Activated T-cell treated with anti-CD3 and anti-CD28 coated beads for 48 hours (primary cell): ENCODE measurements around the gene DNAJB2.
A peak's percentile ranks its signal among the peaks of the same experiment; 100 is the strongest.

ENCODE experiments used
- DNase-seq: peaks from one replicate; pipeline ENCODE4 v3.0.0-alpha.2; 2020; ENCODE audit warnings: low read depth

DNAJB2 gene

GRCh38 chr2:219279151-219279915 is at the start of gene DNAJB2:
DNAJB2 (plus strand) TSS chr2:219279366; CDS start chr2:219279834, 468 bp downstream.
- DNase-seq: peak; percentile 99

GRCh38 chr2:219230059-219230540 is 49.1 kb upstream of the DNAJB2 start:
- DNase-seq: peak; percentile 64

- DNase-seq: no peak
These were observed 44.8 kb upstream of the DNAJB2 start for GRCh38 chr2:219234331-219234730.

DNA sequence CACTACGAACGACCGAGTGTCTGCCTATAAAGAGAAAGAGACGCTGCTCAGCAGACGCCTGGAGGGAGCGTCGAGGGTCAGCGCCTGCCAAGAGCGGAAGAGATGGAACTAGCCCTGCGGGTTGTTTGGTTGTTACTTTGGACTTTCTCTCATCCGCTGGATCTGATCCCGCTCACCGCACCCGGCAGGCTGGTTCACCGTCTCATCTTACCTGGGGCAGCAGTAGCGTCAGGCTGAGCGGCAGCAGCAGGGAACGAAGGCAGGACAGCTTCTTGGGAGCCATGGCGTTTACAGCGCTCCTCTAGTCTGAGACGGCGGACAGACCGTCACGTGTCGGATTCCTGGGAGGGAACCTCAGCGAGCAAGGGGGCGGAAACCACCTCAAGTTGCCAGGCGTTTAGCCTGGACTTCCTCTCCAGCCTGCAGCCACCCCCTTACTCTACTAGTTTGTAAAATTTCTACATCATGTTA is 35.8 kb upstream of the DNAJB2 start:
- no peak for DNase-seq

DNA sequence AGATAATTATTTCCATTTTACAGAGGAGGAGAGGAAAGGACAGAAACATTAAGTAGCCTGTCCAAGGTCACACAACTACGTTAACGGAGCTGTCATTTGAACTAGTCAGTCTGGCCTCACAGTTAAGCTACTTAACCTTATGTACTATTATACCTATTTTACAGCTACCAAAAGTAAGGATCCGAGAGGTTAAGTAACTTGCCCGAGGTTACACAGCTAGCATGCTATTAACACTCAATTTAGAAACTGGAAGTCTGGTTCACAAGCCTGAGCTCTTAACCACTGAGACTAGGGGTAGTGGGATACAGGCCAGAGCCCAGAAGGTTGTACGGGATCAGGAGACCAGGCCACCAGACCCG is 34.4 kb upstream of the DNAJB2 start:
- no peak for DNase-seq

DNA sequence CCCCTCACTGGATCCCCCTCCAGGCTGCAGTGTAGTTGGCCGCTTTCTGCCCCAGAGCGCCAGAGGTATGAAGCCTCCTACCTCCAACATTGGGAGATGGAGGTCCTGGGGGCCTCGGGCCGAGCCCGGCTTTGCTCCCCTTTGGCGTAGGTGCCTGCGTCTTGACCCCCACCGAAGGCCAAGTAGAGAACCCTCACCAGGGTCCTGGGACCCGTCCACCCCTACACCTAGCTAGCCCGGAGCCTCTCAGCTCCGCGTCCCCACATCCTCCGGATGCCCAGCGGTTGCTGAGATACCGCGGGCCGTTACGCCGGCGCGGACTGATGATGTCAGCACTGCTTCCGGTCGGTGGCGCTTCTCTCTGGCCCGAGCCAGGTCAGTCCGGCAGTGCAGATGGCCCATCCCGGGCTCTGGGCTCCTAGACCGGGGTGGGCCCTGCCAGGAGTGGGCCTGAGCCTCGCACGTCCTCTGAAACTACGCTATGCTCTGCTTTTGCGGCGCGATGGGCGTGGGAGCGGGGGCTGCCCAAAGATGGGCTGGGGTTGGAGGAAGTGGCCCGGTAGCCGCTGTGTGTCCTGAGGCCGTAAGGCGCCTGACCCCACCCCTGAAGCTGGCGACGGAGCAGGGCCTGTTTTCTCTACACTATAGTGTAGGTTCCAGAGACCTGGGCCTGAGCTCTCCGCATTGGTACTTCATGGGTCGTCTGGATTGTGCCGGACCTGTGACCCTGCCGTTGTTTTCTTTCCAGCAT is 33.8 kb upstream of the DNAJB2 start, which contains the start of the genes GLB1L and STK16:
GLB1L (minus strand) TSS at position 297 of the 751 bp plus-strand sequence. CDS start 1,871 bp downstream, outside the sequence.
STK16 (plus strand) TSS at position 332 of the 751 bp plus-strand sequence. CDS start 521 bp downstream, outside the sequence.
- peak; percentile 86 for DNase-seq

DNA sequence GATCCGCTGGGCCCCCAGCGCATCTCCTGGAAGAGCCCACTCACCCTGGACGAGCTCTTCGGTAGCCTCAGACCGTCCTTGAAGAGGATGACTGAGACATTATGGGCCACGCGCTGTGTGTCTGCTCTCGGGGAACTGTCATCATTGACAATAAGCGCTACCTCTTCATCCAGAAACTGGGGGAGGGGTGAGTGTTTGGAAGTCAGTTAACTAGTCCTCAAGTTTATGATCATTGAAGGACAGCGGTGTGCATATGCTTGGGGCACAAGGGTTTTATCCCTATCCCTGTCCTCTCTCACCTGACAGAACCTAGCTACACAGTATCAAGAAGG is 33.3 kb upstream of the DNAJB2 start:
- no peak for DNase-seq

DNA sequence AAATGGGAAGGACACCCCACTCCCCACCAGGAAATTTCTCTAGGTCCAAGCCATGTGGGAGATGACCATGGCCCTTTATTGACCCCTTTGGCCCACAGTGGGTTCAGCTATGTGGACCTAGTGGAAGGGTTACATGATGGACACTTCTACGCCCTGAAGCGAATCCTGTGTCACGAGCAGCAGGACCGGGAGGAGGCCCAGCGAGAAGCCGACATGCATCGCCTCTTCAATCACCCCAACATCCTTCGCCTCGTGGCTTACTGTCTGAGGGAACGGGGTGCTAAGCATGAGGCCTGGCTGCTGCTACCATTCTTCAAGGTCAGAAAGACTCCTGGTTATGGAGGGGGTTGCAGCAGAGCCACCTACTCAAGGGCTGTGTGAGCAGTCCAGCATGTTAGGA is 32.6 kb upstream of the DNAJB2 start:
- no peak for DNase-seq

DNA sequence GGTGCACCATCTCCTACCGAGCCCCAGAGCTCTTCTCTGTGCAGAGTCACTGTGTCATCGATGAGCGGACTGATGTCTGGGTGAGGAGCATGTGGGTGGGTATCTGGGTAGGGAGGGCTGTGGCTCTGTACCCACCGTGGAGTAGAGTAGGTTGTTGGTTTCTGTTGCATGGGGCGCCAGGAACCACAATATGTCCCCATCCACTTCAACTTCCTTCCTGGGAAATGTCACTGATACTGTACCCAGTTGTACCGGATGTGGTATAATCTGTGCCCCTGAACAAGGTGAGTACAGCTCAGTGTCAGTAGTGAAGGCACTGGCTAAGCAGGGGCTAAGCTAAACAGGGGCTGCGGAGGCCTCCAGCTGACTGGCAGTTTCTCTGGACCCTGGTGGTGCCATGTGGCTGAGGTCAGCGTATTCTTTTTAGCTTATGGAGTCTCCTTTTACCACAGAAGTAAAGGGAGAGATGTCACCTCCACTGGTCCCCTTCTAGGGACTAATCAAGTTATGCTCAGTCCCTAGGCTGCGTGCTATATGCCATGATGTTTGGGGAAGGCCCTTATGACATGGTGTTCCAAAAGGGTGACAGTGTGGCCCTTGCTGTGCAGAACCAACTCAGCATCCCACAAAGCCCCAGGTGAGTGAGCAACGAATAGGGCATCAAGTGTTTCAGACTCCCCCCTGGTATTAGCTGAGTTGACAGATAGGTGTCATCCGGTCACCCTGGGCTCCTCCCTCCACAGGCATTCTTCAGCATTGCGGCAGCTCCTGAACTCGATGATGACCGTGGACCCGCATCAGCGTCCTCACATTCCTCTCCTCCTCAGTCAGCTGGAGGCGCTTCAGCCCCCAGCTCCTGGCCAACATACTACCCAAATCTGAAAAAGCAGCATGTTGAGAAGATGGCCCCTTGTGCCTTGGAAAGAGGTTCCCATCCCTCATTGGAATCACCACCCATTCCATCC is 31.2 kb upstream of the DNAJB2 start:
- peak; percentile 48 for DNase-seq

GRCh38 chr2:219248845-219249202 is 30.3 kb upstream of the DNAJB2 start:
- DNase-seq: no peak

DNA sequence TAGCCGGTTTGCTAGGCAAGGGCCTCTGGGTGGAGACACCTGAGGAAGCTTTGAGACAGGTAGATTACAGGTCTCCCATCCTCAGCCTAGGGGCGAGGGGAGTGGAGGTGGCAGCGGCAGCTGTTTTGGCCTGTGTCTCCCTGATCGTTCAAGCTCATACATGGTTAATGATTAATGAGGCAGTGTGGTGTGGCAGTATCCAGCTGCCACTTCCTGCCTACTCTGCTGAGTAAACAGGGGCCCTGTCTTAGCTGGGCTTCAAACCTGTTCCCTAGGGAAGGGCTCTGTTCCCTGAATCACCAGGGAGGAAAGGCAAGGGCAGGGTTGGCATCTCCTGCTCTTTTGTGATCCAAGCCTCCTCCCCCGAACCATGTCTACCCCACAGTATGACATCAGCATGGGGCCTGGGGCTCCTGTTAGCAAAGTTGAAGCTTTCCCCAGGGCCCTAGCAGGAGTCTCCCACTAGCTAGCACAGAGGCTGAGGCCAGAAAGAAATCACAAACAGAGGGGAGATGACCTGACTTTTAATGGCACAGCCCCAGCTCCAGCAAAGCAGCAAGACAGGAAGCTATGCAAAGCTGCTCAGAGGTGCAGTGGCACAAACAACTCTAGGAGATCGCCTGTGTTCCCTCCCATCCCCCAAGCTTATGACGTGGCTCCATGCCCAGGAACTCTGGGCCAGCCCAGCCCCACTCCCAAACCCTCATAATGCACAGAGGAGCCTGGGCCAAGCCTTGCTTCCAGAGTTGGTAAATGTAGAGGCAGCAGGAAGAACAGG is 29.8 kb upstream of the DNAJB2 start:
- no peak for DNase-seq

GRCh38 chr2:219250049-219250781 is 29.0 kb upstream of the DNAJB2 start:
- no peak for DNase-seq

DNA sequence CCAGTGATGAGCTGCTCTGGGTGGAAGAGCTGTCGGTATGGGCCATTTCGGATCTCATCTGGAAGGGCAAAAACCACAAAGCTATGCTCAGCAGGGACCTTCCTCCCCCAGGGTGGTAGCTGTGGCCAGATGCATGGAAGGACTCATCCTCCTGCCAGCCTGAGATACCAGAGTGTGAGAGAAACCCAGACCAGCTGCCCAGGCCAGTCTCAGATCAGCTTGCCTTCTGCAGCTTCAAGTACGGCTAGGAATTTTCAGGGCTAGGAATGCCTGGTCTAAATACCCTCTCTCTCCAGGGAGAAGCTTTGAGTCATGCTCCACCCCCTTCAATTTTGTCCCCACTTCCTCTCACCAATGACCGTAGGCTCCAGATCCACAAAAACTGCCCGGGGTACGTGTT is 27.5 kb upstream of the DNAJB2 start:
- DNase-seq: no peak

DNA sequence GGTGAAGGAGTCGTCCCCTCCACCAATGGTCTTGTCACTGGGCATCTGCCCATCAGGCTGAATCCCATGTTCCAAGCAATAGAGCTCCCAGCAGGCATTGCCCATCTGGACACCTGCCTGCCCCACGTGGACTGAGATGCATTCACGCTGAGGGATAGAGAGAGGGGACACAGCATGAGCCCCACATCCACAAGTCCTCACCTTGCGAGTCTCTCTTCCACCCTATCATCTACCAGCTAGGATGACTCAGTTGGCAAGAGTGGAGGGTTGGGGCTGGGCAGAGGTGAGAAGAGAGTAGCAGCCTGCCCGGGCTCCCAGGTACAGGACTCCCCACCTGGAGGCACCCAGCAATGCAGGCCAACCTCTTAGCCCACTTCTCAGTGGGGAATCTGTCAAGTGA is 27.1 kb upstream of the DNAJB2 start:
- DNase-seq: no peak

- DNase-seq: peak; percentile 26
These were observed 26.6 kb upstream of the DNAJB2 start for GRCh38 chr2:219252570-219252899.

- peak; percentile 51 for DNase-seq
These were observed 26.0 kb upstream of the DNAJB2 start, which contains the start of gene TUBA4B for GRCh38 chr2:219252900-219253752. TUBA4B (plus strand) TSS chr2:219253243; CDS start chr2:219253408, 165 bp downstream.

DNA sequence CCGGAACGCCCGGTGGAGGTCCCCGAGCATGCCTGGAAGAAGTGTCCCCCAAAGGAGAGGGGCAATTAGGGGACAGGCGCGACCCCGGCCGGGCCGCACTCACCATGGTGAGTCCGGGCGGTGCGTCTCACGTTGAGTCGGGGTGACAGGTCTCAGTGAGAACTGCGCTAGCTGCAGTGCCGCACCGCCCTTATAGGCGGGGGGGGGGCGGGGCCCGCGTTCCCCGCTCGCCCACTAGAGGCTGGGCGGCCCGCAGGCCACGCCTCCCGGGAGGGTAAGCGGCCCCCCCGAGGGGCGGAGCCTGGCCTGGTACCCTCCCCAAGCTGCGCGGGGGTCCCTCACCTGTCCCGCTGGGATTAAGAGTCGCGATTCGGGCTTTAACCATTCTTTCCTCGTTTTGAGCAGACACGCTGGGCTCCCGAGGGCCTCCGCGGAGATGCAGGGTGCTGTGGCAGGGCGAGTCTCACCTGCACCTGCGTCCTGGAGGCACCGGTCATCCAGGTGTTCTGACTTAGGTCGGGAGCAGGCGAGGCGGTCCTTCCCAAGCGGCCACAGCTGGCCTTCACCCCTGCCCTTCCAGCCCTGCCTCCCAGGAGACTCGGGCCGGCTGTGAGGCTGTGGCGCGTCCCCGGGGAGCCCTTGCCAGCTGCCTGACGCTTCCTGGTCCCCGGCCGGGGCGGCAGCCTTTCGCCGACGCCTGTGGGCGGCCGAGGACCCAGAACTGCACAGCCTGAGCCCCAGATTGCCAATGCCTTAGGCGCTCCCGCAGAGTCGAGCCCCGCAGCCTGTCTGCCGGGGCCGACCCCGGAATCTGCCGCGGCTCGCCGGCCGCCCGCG is 25.2 kb upstream of the DNAJB2 start, which contains the start of gene TUBA4A:
TUBA4A (minus strand) TSS at position 166 of the 837 bp plus-strand sequence; CDS start at position 106, 60 bp downstream.
- DNase-seq: peak; percentile 89

DNA sequence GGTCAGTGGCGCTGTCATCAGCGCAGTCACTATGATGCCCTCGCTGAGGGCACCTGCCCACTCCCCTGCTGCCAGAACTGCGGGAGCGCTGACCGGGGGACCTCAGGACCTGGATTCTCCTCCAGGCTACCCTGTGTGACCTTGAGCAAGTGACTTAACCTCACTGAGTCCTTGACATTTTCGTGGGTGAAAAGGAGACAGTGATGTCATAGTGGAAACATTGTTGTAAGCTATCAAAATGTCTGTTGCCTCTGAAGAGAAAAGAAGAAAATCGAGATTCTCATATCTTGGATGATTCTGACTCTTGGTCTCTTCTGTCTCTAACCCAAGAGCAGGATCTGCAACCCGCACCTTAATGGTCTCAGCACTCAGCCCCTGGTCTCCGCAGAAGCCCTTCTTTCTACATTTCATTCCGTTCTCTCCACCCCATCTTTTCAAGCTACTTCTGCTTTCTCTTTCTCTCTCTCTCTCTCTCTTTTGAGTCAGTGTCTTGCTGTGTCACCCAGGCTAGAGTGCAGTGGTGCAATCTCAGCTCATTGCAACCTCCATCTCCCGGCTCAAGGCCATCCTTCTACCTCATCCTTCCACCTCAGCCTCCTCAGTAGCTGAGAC is 24.5 kb upstream of the DNAJB2 start:
- peak; percentile 23 for DNase-seq
